NCI-H82 treated with DMSO at 0.1 percent for 48 hours (cell line): ENCODE data around the gene RNF186.
"Not testable (repeated sequence)": the region's sequence is repeated elsewhere in the genome, so short reads cannot be mapped to it uniquely, and the experiment has no call there.

Experiments used
- DNase-seq: peaks from one replicate; lab custom pipeline; 2025; ENCODE audit not compliant: unreplicated experiment; lab: John Stamatoyannopoulos, UW

Gene RNF186

DNA sequence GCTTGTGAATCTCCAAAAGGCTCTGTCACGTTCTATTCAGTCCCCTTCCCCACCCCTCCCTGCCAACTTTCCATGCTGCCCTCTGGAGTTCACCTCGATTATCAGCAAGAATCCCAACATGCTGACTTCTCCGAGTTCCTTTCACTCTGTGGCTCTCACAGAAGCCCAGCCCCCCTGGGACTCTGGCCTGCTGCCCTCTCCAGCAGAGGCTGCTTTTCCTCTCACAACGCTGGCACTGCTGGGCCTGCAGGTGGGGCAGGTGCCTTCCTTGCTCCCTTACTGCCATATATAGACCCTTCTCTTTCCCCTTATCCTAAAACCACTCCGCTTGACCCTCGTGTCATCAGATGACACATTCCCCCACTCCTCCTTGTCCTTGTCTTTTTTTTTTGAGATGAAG, 10.2 kb upstream of the RNF186 start:
- no peak for DNase-seq

DNA sequence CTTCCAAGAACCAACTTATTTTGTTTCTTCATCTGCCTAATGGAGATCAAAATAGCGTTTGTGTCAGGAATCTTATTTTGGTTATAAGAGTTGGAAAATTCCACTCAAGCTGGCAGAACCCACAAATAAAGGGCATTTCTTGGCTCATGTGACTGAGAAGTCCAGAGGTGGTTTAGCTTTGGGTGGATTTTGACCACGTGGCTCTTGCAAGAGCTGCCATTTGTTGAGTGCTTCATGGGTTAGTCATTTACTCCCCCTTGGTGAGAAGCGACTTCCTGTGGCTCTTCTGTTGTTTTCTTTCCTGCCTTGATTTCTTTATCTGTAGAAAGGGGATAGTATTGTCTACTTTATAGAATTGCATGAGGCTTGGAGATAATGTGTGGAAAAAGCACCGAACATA, 9.5 kb upstream of the RNF186 start:
- DNase-seq: no peak

DNA sequence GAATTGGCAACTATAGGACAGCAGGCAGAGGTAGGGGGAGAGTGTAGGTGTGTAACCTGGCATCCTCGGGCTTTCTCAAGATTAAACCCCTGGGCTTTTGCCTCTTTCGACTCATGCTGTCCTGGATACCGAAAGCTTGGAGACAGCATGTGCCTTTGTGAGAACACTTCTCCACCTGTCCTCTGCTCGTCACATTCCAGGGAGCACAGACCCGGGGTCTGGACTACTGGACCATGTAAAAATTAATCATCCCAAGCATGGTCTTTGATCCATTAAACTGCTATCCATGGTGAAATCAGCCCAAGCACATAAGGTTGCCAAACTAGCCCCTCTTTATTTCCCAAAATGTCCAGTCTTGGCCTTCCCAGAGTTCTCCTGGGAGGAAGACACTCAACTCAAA, 9.0 kb upstream of the RNF186 start:
- DNase-seq: no peak

DNA sequence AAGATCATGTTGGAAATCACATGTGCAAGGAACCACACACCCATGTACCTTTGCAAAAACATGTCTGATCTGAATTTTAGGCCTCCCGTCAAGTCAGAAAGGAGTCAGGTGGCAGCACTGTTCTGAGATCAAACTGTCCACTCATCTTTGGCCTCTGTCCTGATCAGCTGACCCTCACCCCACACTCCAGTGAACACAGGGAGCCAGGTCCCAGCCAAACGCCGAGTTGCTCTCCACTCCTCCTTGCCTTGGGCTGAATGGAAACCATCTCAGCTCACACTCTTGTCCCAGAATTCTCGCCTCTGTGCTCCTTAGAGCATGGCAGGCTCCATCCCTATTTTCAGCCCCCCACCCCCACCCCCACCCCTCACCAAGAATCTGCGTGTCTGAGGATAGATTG, 4.6 kb upstream of the RNF186 start:
- DNase-seq: no peak

DNA sequence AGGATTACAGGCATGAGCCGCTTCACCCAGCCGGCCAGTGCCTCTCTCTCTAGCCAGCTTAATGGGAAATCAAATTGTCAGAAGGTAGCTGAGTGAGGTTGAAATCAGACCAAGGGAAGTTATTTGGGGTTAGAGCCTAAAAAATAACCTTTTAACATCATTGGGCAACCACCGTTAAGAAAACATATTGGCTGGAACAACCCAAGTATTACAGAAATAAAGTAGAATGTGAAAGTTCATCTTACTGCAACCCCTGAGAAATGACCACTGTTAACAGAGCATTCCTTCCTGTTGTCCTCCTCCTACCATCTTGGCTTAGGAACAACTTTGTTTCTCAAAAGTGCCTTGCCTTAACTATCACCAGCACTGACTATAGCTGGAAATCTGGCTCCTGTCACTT, 3.2 kb upstream of the RNF186 start:
- no peak for DNase-seq

DNA sequence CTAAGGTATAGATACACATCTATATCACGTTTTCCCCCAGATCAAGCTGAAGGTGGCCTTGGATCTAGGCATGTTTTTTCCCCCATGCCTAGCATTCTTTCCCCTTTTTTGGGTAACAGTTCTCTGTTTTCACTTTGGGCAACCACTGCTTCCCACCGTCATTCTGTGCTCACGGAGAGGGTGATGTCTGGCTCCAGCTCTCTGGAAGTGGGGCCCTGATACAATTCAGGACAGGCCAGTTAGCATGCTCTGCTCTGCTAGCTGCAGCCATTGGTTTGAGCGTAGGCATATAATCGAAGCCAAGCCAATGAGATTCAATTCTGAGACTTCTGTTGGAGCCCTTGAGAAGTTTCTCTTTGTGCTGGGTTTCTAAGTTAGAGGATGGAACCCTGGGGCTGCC, 2.1 kb upstream of the RNF186 start:
- no peak for DNase-seq

DNA sequence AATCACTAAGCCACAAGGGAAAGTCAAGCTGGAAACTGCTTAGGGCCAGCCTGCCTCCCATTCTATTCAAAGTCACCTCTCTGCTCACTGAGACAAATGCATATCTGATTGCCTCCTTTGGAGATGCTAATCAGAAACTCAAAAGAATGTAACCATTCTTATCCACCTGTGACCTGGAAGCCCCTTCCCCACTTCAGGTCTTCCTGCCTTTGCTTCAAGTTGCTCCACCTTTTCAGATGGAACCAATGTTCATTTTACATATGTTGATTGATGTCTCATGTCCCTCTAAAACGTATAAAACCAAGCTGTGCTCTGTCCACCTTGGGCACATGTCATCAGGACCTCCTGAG, 1.6 kb upstream of the RNF186 start:
- not testable (repeated sequence) for DNase-seq

DNA sequence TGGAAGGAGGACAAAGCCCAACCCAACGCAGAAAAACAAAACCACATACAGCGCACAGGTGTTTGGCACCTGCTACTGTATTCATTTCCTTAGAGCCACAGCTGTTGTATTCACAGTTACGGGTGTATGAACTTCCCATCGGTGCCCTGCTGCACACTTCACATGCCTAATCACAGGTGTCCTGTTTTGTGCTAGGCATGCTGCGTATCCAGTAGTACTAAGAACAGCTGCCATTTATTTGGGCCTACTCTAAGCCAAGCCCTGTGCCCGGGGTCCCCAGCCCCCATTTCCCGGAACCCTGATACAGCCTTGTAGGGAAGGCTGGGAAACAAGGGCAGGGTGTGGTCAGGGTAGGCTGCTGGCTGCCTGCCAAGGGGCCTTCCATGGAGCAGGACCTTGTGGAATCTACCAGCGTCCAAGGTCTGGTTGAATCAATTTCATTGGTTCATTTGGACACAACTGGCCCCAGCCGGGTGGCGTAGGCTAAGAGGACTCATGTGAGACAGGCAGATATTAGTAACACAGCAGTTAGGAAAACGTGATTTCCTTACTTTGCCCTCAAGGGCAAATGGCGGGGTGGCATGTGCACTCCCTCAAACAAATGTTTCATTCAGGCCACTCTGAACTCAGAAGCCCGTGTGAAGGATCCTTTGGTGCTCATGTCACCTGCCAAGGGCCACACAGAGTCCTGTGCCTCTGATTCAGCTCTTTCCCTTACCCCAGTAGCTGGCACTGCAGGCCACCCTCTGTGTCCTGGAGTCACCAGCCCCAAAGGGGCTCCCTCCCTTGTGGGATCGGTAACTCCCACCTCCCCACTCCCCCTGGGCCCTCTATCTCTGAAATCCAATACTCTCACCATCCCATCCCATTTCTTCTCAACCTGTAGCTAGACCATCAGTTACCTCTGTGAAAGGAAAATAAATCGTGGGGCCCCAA, 986 bp upstream of the RNF186 start:
- DNase-seq: no peak

DNA sequence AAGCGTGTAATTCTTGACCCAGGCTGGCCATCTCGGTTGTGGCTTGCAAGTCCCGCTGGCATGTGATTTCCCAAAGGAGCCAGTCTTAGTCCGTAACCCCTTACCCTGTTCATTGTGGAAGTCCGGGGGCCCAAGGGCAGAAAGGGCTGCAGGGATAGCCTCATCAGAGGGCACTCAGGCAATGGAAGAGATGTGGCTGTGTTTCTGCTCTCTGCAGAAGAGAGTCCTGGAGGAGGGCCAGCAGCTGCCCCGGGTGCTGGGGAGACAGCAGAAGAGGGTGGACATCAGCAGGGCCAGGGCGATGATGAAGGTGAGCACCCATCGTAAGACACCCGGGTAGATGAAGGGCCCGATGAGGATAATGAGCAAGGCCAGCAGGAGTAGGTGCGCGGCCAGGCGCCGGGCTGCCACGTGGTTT, 830 bp downstream of the RNF186 start:
- DNase-seq: no peak

DNA sequence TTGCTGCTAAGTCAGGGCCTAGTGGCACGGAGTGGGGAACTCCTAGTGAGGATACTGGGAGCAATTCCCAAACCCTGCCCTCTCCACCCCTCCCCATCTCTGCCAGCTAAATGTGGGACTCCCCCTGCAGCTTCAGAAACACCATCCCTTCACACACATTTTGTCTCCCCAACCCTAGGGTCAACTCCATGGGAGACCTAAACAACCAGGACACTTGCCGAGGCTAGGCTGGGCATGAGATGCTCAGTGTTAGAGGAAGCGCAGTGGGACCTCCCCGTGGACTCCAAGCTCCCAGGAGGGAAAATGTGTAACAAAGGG, 1.5 kb downstream of the RNF186 start:
- no peak for DNase-seq

DNA sequence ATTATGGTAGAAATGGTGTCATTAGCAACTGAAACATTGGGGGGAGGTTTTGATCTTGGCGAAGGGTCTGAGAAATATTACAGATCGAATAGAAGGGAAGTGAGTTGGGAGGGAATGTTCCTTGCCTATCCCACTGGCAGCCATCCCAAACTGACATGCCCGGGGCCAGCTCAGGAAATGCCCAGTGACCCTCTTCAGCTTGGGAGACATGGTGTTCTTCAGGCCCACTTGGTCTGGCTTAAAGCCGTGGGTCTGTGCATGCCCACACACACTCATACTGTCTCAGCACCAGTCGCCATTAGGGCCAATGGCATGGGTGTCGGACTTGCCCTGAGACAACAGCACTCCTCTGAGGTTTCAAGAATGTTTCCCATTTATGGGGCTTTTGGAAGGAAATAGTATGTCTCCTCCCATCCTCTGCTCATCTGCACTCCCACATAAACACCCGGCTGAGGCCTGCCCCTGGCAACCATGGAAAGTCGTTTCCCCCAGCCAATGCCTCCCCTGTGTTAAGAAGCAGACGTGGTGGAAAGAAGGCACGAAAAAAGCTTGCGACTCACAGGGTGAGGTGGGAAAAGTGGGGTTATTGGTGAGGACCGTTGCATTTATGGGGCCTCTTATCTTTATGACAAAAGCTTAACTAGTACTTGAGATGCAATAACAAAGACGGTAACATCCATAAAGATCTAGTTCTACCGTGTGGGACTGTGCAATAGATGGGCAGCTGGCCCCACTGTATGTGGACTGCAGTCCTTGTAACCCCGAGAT, 2.0 kb downstream of the RNF186 start:
- DNase-seq: no peak

DNA sequence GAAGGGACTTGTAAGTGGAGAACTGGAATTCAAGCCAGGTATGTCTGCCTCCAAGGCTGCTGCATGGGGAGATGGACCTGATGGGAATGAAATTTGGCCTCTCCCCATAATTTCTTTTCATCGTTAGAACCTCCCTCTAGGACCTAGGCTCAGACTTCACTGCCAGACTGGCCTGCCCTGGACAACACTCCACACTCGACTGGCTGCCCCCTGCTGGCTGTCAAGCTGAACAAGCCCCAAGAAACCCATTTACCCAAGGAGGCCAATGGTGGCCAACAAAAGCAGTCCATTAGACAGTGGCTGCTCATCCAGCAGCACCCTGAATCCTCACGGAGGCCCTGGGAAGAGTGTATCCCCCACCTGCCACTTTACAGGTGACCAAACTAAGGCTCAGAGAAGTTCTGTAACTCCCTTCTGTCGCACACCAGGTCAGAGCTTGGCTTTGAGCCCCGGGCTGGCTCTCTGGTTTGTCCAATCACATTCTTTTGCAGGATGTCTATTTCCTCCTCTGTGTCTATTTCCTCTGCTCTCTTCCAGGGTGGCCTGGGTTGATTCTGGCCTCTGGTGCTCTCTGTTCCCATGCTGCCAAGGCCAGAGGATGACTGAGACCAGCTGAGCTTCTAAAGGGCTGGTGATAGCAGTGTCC, 3.8 kb downstream of the RNF186 start:
- DNase-seq: peak; percentile 42

DNA sequence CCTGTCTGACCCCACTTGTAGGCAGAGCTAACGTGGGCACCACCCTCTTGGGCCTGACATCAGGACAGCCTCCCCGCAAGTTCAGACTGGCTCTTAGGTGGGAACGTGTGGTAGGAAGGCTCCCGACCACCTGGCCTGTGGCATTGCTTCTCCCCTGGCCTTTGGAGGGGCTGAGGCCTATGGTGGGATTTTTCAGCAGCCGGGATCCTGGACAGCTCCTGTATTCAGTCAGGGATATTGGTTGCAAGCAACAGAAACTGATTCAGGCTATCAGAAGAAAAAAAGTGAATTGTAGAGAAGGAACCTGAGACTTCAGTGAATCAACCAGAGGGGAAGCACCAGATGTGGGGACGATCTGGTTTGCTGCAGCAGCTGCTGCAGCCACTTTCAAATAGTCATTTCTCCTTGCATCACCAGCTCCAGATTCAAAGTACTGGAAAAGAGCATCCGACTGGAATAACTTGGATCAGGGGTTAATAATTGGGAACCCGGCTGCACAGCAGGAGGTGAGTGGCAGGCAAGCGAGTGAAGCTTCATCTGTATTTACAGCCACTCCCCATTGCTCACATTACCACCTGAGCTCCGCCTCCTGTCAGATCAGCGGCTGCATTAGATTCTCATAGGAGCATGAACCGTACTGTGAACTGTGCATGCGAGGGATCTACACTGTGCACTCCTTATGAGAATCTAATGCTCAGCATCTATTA, 5.9 kb downstream of the RNF186 start:
- no peak for DNase-seq

DNA sequence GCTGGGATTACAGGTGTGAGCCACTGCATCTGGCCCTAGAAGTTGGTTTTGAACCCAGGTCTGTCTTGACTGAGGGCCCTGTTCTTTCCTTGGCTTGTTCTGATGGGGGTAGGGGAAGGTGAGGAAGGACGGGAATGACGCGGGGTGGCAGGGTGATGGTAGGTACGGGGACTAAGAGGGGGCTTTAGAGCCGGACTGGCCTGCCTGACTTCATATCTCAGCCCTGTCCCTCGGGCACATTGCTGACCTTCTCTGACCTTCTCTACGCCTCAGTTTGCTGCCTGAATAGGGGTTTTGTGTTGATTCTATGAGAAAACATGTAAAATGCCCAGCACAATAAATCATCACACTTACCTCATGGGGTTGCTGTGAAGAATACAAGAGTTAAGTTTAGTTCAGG, 6.7 kb downstream of the RNF186 start:
- no peak for DNase-seq

DNA sequence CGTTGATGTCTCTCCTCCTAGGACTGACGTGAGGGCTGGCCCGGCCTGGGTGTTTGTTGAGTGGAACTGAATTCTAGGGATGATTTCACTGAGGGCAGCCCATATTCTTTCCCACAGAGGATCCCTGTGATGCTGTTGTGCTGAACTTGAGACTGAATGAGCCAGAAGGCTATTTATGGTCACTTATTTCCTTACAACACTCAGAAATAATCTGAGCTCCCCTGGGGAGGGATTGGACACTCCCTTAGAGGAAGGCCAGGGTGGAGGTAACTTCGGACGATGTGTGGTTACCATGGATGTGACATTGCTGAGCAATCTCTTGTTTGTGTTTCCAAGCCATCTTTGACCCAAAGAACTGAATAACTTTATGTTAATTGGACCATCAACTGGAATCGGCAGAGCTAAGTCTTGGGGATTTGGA, 10.2 kb downstream of the RNF186 start:
- DNase-seq: no peak

DNA sequence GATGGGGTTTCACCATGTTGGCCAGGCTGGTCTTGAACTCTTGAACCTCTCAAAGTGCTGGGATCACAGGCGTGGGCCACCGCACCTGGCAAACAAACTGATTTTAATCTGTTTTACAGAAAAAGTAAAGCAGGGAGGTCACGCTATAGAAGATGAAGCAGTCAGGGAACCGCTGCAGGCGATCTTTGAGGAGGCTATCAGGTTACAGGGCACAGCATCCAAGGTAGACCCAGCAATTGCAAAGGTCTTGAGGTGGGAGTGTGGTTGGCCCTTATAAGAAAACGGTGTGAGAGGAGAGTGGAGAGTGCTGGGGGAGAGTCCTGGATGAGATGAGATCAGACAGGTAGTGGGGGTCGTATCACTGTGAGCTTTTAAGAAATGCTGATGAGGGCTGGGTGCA, 12.8 kb downstream of the RNF186 start:
- no peak for DNase-seq

DNA sequence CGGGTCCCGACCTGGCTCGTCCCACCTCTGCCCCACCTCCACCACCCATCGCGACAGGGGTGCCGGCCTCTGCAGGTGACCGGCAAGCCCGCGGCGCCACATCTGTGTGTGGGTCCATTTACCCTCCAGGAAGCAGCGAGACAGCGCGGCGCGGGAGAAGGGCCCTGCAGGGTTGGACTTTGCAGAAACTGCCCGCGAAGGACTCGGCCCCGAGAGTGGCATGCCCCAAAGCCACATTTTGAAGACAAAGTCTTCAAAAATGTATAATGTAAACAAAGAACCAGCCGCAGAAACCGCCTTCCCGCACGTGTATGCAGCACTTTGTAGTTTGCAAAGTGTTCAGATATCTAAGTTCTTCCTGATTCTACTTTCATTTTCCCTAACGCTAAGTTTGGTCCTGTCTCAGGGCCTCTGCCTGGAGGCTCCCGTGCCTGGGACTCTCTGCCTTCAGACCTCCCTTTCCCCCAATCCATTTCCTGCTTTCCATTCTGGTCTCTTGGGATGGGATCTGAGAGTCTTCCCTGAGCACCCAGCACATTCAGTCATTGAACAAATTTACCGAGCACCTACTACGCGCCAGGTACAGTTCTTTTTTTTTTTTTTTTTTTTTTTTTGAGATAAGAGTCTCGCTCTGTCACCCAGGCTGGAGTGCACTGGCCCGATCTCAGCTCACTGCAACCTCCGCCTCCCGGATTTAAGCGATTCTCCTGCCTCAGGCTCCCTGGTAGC, 14.8 kb downstream of the RNF186 start:
- no peak for DNase-seq

DNA sequence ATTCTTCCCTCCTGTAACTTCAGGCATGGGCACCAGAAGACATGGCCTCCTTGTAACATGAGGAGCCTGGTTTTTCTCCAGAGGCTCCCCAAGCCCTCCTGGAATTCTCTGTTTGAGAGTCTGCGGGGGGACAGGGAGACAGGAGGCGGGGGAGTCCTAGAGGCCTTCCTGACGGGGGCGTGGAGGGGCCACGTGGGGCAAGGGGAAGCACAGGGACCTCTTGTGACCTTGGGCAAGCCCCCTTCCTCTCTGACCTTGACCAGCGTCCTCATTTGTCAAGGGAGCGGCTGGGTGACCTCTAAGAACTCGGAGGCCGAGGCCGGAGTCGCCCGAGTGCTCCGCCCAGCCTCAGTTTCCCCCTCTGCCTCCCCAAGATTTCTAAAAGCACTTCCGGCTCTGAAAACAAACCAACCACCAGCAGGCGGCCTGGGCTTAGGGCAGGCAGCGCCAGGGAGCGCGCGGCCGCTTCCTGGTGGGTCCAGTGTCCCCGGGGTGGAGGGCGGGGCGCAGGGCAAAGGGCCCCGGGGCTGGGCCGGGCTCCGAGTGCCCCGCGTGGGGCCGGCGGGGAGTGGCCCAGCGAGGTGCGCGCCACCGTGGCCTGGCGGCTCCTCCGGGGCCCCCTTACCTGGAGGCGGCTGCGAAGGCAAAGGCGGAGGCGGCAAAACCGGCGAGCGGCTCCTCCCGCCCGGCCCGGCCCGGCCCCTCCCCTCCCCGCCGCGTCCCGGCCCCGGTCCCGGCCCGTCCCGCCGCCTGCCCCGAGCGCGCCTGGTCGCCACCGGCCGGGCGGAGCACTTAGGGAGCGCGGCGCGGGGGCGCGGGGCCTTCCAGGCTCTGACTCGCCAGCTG, 15.6 kb downstream of the RNF186 start, which contains the start of gene TMCO4:
TSS of gene TMCO4 (minus strand) at position 687 of the 846 bp plus-strand sequence. CDS start 19,158 bp downstream, outside the sequence.
- DNase-seq: no peak

DNA sequence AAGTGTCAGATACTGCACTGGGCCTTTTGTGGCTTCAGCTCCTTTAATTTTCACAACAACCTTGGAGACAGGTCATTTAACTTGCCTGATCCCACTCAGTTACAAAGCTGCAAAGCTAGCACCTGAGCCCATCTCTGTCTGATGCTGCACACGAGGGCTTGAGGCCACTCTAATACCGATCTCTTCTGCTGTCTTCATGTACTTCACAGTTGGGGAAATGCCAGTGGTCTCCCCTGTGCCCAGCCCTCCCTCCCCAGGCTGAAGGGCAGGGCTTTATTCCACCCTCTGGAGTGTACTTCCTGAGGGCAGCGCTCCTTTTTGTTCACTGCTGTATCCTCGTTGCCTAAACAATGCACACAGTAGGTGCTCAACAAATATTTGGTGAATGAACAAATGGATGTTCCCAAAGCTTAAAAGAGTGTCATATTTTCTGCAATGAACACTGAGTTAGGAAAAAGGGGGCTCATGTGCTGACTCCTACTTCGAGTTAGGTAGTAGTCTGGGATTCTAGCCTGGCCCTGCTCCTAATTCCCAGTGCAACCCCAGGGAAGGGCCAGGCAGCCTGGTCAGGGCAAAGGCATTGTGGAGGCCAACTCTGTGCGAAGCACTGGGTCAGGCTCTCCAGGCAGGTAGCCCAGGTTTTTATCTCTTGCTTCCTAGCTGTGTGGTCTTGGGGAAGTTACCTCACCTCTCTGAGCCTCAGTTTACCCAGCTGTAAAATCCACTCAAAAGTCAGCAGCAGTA, 16.4 kb downstream of the RNF186 start:
- no peak for DNase-seq
